OCI-LY3 (cell line): Measurements from ENCODE around the gene RPS16.

ENCODE experiments used
- CTCF ChIP-seq: fragments of 200-600, 300-600 bp; sonication (generic); IDR thresholded peaks from 2 replicates; pipeline ENCODE4 v1.5.1; 2014; ENCODE audit warnings: antibody characterized with exemption, low read length, low read depth
- EZH2phosphoT487 ChIP-seq: fragments of 200-600 bp; shearing (Covaris generic); IDR thresholded peaks from 2 replicates; pipeline ENCODE4 v1.6.1; 2018; ENCODE audit warnings: antibody characterized with exemption, mixed run types, low read depth

- TF ChIP-seq CTCF (no peak), EZH2phosphoT487 (no peak)
Observed at GRCh38 chr19:39399668-39400050, 36.1 kb downstream of the RPS16 start.
